ENCODE data around the gene MICALL1.

The MICALL1 gene, protein sequence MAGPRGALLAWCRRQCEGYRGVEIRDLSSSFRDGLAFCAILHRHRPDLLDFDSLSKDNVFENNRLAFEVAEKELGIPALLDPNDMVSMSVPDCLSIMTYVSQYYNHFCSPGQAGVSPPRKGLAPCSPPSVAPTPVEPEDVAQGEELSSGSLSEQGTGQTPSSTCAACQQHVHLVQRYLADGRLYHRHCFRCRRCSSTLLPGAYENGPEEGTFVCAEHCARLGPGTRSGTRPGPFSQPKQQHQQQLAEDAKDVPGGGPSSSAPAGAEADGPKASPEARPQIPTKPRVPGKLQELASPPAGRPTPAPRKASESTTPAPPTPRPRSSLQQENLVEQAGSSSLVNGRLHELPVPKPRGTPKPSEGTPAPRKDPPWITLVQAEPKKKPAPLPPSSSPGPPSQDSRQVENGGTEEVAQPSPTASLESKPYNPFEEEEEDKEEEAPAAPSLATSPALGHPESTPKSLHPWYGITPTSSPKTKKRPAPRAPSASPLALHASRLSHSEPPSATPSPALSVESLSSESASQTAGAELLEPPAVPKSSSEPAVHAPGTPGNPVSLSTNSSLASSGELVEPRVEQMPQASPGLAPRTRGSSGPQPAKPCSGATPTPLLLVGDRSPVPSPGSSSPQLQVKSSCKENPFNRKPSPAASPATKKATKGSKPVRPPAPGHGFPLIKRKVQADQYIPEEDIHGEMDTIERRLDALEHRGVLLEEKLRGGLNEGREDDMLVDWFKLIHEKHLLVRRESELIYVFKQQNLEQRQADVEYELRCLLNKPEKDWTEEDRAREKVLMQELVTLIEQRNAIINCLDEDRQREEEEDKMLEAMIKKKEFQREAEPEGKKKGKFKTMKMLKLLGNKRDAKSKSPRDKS

DNA sequence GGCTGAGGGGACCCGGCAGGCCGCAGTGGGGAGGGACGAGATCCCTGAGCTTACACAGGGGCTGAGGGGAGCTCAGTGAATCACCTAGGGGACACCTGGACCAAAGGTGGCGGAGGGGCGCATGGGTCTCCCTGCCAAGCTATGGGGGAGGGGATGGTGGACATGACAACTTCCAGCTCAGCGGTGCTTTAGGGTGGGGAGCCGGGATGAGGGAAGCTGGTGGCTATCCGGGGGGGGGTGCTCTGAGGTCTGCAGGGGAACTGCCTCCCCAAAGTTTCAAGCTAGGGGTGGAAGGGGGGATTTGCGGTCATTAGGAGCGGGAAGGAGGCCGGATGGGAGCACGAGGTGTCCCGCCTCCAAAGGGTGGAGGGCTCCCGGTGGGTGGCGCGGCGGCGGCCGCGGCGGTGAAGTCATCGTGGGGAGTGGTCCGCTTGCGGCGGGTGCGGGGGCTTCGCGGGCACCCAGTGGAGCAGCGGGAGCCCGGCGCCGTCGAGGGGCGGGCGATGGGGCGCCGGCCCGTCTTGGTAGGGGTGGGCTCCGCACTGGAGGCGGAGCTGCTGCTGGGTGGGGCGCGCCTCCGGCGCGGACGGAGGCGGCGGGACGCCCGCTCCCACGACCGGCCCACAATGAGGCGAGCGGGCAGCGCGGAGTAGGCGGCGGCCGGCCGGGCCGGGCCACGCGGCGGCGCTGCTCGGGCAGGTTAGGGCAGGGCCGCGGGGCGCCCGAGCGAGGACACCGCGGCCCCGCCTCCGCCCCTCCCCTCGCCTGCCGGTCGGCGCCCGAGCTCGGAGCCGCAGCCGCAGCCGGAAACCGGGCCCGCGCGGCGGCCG is at the start of gene MICALL1:
MICALL1 (plus strand) TSS at position 764 of the 830 bp plus-strand sequence. CDS start 126 bp downstream, outside the sequence.
- FAIRE-seq: peak; percentile 88
- DNase-seq (ENCODE audit: low spot score): peak; percentile 92

DNA sequence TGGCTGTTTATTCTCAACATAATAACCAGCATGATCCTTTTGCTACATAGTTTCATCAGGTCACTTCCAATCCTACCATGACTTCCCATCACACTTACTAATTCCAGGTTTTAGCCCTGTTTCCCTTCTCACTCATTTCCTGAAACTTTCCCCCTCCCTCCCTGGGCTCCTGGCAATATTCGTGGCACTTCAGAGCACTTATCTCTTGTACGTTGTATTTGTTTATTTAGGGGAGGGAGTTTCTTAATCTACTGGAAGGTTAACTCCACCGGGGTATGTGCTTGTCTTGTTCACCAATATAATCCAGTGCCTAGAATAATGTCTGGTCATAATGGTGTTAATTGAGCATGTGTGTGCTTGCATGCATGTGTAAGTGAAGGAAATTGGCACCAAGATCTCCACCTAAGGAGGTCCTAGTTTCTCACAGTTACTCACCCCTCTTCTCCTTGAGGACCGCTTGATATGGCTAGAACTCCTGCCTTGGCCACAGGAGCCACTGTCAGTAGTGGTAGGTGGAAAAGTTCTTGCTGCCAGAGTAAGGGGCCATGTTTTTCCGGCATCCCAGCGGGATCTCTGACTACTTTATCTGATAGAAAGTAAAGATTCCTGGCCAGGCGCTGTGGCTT is 45.2 kb upstream of the MICALL1 start:
- DNase-seq (ENCODE audit: low spot score): no peak
- FAIRE-seq: no peak

DNA sequence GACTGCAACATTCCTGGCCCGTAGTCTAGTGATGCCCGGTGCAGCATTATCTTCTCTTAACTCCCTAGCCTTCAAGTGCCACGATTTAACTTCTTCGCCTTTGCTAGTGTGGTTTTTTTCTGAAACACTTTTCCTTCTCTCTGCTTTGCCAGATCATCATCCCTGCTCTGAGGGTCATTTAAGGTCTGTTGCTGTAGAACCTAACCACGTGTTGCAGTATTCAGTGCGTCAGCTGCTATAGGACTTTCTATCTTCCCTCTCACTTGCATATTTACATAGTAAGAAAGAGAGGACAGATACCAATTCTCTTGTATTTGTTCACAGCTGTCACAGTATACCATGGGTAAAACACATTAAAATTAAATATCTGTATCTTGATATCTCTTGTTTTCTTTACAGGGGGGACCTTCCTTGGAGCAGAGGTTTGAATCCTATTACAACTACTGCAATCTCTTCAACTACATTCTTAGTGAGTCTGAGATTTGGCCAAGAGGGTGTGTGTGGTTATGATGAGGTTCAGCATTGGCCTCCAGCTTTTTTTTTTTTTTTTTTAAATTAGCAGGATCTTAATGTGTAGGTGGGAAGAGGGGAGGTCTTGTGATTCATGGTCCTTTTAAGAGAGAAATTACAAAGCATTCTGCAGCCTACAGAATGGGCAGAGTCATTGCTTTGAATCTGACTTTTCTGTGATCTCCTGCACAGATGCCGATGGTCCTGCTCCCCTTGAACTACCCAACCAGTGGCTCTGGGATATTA is 43.3 kb upstream of the MICALL1 start:
- FAIRE-seq (no peak), DNase-seq (ENCODE audit: low spot score) (no peak)

DNA sequence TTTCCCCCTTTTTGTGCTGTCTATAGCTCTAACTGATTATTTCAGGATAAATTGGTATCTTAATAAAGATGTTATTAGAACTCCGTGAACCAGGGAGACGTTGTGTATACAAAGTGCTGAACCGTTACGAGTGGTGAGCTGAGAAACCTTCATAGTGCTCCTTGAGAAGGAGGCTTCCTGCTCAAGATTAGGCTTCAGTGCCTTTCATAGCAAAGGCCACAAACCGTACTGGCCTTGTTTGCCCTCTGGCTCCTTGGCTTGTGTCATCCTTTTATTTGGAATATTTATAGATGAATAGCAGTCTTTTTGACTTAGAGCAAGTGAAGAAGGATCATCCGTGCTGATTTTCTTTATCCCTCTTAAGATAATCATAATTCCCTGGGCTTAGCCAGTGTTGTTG is 40.6 kb upstream of the MICALL1 start:
- FAIRE-seq: no peak

DNA sequence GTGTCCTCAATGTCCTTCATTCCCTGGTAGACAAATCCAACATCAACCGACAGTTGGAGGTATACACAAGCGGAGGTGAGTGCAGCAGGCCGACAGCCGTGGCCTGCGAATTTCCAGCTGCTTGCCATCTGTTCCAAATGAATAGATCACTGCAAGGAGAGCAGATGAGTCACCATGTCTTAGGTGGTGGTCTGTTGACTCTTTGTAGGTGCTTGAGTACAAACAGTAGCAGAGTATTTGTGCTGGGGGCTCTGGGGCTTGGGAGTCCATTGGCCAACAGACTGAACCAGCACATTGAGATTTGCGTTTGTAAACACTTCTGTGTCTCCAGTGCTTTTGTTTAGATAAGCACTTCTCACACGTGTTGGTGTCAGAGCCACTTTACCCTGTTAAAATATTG is 35.8 kb upstream of the MICALL1 start:
- FAIRE-seq: no peak
- no peak for DNase-seq (ENCODE audit: low spot score)

More for the DNA sequence above, 40.6 kb upstream of the MICALL1 start:
- DNase-seq (ENCODE audit: low spot score): no peak

DNA sequence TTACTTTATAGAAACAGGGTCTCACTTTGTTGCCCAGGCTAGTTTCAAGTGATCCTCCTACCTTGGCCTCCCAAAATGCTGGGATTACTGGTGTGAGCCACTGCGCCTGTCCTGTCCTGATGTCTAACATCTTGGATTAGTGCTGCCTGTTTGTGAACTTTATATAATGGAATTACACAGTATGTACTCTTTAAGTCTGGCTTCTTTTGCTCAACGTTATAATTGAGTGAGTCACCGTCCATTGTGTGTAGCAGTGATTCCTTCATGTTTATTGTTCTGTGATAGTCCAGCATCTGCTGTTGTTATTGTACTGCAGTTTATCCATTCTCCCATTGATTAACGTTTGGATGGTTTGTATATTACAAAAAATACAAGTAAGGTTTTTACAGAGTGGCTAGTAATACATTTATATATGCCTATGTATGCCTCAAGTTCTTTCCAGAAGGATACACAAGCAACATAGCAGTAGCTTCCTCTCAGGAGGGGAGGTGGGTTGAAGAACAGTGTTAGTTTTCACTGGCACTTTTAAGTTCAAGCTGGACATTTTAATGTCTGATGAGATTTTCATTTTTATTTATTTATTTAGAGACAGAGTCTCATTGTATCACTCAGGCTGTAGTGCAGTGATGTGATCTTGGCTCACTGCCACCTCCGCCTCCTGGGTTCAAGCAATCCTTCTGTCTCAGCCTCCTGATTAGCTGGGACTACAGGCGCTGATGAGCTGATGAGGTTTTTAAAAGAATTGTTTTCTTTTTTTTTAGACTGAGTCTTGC is 25.2 kb upstream of the MICALL1 start:
- no peak for DNase-seq (ENCODE audit: low spot score)
- no peak for FAIRE-seq

DNA sequence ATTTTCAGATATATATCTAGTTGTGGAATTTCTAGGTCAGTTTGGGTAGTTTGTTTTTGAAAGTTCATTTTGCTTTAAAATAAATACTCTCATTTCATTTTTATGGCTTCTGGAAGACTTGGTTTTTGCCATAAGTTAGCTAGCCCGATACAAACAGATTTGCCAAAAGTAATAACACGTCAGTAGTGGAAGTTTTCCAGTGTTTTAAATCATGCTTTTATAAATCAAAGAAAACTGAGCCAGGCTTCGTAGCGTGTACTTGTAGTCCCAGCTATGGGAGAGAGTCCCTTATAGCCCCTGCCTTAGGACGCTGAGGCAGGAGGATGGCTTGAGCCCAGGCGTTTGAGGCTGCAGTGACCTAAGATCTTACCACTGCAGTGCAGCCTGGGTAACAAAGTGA is 21.7 kb upstream of the MICALL1 start:
- DNase-seq (ENCODE audit: low spot score) (no peak), FAIRE-seq (no peak)

DNA sequence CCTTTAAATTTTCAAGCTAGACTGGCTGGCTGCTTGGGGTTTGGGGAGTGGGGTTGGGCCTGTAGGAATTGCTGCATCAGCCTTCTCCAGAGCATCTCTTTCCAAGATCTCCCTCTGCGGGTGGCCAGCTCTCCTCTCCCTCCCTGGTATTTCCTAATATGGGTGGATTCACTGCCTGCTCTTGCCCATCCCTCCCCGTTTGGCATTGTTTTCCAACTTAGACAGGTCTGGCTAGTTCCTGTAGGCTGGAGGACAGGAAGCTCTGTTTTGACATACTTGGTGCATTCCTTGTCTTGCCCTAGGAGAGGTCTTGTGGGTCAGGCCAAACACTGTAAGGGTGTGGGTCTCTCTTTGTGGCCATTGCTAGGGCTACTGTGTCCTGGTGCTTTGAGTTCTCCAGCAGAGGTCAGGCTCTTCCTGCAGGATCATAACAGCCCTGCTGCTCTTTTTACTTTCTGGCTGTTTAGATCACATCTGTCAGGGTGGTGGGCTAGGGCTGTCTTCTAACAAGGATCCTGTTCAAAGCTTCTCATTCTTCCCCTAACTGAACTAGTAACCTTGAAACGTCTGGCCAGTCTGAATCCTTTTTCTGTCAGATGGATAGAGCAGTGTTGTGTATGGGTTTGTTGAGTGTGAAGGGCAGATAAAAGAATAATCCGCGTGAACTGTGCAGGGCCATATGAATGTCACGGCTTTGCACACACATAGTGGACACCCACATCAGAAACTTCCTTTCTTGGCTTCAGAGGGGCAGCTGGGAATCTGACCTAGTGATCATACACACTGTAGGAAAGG is 18.3 kb upstream of the MICALL1 start:
- FAIRE-seq (no peak), DNase-seq (ENCODE audit: low spot score) (no peak)

DNA sequence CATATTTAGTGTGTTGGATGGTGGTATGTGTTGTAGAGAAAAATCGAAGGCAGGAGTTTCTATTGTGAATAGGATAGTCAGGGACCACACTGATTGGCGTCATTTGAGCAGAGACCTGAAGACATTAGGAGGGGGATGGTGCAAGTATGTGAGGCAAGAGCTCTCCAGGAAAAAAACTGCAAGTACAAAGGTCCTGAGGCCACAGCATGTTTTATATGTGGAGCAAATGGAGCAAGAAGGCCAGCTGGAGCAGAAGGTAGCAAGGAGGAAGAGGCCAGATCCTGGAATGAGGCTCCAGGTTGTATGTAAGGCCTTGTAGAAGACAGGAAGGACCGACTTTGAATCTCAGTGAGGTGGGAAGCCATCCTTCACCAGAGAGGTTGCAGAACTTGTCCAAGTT is 14.2 kb upstream of the MICALL1 start:
- no peak for FAIRE-seq
- DNase-seq (ENCODE audit: low spot score): no peak

DNA sequence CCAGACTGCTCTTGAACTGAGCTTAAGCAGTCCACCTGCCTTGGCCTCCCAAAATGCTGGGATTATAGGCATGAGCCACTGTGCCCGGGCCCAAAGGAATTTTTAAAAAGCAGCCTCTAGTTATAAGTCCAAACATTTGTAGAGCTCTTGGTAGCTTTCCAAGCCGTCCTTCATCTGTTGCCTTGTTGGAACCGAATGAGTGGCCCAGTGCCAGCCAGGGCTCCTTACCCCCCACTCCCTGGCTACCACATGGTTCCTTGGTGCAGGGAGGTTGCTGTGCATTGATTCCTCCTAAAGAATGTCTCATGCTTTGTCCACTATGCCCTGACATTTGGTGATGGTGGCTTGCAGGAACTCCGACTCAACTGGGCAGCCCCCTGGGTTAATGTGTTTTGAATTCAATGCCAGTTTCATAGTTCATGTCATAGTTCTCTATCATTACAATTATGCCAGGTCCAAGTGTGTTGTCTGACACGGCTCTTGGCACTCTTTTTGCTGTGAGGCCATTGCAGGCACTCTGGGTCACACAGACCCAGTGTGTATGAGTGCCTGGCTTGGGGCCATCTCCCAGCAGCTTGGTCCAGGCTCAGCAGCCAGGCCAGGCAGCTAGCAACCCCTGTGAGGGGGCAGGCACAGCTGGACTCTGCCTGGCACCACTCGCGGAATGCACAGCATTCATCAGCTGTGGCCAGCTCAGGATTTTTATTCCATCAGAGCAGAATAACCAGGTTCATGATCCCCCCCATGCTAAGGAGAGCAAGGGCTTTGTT is 13.3 kb upstream of the MICALL1 start:
- FAIRE-seq: no peak

DNA sequence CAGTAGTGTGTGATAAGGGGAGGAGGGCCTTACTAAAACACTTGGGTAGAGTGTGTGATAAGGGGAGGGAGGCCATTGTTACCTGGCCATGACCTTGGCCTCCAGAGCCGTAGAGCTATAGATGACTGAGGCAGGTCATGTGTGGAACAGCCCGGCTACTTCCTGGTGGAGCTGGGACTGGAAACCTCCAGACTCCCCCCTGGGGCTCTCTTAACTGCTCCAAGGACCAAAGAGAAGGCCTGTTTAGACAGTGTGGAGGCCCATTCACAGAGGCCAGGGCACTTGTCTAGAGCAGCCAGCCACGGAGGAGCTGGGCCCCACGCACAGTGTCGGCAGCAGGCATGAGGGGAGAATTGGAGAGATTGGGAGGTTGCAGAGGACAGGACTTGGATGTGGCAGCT is 12.5 kb upstream of the MICALL1 start:
- no peak for DNase-seq (ENCODE audit: low spot score)
- no peak for FAIRE-seq

More for the DNA sequence above, 13.3 kb upstream of the MICALL1 start:
- DNase-seq (ENCODE audit: low spot score): no peak

DNA sequence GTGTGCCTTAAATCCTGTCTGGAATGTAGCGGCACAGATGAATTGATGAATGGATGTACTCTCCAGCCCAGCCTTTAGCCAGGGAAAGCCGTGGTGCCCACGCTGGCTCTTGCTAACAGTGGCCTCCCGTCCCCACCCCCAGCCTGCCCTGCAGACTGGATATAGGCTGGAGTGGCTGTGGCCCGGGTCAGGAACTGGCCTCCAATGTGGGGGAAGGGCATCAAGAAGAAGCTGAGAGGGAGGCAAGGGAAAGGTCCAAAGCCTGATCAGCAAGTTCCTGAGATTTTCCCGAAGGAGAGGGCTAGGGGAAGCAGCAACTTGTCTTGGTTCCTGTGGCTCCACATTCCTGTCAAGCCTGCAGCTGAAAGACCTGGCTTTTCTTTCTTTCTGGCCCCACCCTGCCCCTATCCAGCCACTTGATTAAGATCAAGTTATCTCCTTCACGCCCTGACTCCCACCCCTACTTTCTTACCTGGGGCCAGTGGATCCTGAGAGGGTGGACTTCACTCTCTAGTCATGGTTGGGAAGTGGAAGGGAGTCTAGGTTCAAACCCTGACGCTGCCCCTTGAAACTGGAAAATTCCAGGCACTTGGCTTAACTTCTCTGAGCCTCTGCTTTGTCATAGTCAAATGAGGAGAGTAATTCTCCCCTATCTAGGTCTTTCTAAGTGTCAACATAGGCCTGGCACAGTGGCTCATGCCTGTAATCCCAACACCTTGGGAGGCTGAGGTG is 11.0 kb upstream of the MICALL1 start:
- DNase-seq (ENCODE audit: low spot score) (no peak), FAIRE-seq (no peak)

DNA sequence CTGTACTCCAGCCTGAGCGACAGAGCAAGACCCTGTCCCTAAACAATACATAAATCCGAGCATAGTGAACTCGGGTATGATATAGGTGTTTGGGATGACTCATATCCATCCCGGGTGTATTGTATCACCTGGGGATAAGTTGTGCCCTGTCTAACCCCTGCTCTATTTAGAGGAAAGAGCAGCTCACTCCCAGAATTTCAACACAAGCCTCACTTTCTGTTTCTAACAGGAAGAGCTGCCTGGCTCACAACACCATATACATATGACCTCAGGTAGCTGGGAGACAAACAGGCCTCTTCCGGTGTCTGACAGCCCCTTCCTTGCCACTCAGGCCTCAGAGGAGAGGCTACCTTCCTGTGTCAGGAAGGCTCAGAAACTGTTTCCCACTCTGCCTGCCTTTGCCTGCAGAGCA is 9.9 kb upstream of the MICALL1 start:
- FAIRE-seq (peak; percentile 5), DNase-seq (ENCODE audit: low spot score) (no peak)

DNA sequence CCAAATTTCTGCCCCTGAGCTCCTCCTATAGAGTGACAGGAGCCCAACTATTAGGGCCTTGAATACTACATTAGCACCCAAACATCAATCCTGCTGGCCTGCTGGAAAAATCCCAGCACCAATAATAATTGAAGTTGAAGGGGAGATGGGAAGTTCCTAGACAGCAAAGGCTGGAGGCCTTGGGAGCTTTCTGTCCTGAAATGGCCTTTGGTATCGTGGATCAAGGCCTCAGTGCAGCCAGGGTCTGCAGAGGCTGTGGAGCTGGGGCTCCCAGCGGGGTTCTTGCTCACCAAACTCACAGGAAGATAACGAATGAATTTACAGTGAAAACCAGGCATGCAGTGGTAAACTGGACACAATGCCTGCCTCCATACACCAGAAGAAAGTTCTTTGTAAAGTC is 9.2 kb upstream of the MICALL1 start:
- no peak for FAIRE-seq
- no peak for DNase-seq (ENCODE audit: low spot score)

DNA sequence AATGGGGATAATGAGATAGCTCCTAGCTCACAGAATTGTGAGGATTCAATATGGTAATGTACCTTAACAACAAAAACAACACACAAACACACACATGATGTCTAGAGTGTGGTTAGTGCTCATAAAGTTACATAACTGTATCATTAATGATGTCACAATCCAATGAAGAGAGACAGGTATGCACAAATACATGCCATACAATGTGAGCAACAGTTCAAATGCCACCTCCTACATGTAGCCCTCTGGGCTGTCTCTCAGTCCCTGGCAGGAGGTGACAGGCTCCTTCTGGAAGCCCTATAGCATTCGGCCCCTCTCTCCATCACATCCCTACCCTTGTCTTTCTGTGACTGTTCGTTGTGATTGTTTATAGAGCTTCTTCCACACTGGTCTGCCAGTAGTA is 8.3 kb upstream of the MICALL1 start:
- FAIRE-seq: peak; percentile 61
- DNase-seq (ENCODE audit: low spot score): no peak

DNA sequence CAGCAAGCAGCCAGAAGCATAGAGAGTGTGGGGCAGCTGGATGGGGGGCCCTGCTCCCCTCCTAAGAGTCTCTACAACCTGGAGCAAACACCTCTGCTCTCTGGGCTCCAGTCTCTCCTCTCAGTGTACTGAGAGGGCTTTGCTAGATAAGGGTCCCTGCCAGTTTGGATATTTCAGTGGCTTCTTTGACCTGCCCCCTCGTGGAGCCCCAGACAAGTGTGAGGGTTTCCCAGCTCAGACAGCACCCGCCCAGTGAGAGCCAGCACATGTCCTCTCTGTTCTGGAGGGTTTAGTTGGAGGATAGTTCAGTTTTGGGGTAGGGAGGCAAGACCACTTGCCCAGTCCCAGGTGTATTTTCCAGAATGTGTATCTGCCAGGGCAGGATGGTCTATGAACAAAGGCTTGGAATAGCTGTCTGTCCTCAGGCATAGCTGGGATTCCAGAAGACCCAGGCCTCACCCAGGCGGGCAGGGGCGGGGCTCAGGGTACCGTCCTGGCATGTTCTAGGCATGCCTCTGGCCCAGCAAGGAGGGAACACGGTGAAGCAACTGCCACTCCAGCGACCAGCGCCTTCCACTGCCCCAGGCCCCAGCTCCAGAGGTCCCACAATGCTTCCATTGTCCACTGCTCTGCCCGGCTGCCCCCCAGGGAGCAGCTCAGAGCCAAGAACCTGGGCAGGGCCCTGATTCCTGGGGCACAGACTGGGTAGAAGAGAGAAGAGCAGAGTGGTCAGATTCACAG is 7.5 kb upstream of the MICALL1 start:
- peak; percentile 5 for FAIRE-seq
- peak; percentile 85 for DNase-seq (ENCODE audit: low spot score)
